Measurements from ENCODE around the gene MAEL.

The MAEL gene

GRCh38 chr1:166988974-166989515, at the start of gene MAEL:
Gene MAEL (plus strand): TSS chr1:166989280. CDS start chr1:166989353, 73 bp downstream.
- no peak for DNase-seq (ENCODE audit: low read depth)

- DNase-seq (ENCODE audit: low read depth): no peak
Observed at GRCh38 chr1:166939741-166940375, 49.2 kb upstream of the MAEL start.

- DNase-seq (ENCODE audit: low read depth): no peak
Observed at GRCh38 chr1:166944186-166944967, 44.7 kb upstream of the MAEL start.

GRCh38 chr1:166947398-166948043, 41.6 kb upstream of the MAEL start:
- no peak for DNase-seq (ENCODE audit: low read depth)

- DNase-seq (ENCODE audit: low read depth): no peak
Observed at GRCh38 chr1:166948856-166949350, 40.2 kb upstream of the MAEL start.

- no peak for DNase-seq (ENCODE audit: low read depth)
Observed at GRCh38 chr1:166950156-166950555, 38.9 kb upstream of the MAEL start.

- DNase-seq (ENCODE audit: low read depth): no peak
Observed at GRCh38 chr1:166951050-166951449, 38.0 kb upstream of the MAEL start.

GRCh38 chr1:166952002-166952746, 36.9 kb upstream of the MAEL start:
- no peak for DNase-seq (ENCODE audit: low read depth)

- no peak for DNase-seq (ENCODE audit: low read depth)
Observed at GRCh38 chr1:166953491-166953890, 35.6 kb upstream of the MAEL start.

GRCh38 chr1:166956057-166956850, 32.8 kb upstream of the MAEL start:
- no peak for DNase-seq (ENCODE audit: low read depth)

- DNase-seq (ENCODE audit: low read depth): no peak
Observed at GRCh38 chr1:166956872-166957271, 32.2 kb upstream of the MAEL start.

- no peak for DNase-seq (ENCODE audit: low read depth)
Observed at GRCh38 chr1:166960858-166961474, 28.1 kb upstream of the MAEL start.

GRCh38 chr1:166969074-166969677, 19.9 kb upstream of the MAEL start:
- DNase-seq (ENCODE audit: low read depth): no peak

GRCh38 chr1:166971252-166971651, 17.8 kb upstream of the MAEL start:
- no peak for DNase-seq (ENCODE audit: low read depth)

GRCh38 chr1:166972193-166972592, 16.9 kb upstream of the MAEL start:
- DNase-seq (ENCODE audit: low read depth): no peak

- no peak for DNase-seq (ENCODE audit: low read depth)
Observed at GRCh38 chr1:166972826-166973225, 16.3 kb upstream of the MAEL start.

- no peak for DNase-seq (ENCODE audit: low read depth)
Observed at GRCh38 chr1:166974647-166975345, 14.3 kb upstream of the MAEL start.

GRCh38 chr1:166975361-166976129, 13.5 kb upstream of the MAEL start, which contains the start of gene ILDR2:
Gene ILDR2 (minus strand): TSS chr1:166975540. CDS start chr1:166975268, 272 bp downstream.
- DNase-seq (ENCODE audit: low read depth): no peak

- no peak for DNase-seq (ENCODE audit: low read depth)
Observed at GRCh38 chr1:166977951-166978350, 11.1 kb upstream of the MAEL start.

Measured in HS-27A (cell line).